C1 segment of cervical spinal cord (tissue), 14 donors: Measurements from ENCODE around the gene SUCO.
"Not testable (repeated sequence)": the region's sequence is repeated elsewhere in the genome, so short reads cannot be mapped to it uniquely, and the experiment has no call there.

Experiments
- DNase-seq, 14 donors: peaks; one replicate each; lab custom pipeline; 2025; lab: John Stamatoyannopoulos, UW

SUCO gene, protein sequence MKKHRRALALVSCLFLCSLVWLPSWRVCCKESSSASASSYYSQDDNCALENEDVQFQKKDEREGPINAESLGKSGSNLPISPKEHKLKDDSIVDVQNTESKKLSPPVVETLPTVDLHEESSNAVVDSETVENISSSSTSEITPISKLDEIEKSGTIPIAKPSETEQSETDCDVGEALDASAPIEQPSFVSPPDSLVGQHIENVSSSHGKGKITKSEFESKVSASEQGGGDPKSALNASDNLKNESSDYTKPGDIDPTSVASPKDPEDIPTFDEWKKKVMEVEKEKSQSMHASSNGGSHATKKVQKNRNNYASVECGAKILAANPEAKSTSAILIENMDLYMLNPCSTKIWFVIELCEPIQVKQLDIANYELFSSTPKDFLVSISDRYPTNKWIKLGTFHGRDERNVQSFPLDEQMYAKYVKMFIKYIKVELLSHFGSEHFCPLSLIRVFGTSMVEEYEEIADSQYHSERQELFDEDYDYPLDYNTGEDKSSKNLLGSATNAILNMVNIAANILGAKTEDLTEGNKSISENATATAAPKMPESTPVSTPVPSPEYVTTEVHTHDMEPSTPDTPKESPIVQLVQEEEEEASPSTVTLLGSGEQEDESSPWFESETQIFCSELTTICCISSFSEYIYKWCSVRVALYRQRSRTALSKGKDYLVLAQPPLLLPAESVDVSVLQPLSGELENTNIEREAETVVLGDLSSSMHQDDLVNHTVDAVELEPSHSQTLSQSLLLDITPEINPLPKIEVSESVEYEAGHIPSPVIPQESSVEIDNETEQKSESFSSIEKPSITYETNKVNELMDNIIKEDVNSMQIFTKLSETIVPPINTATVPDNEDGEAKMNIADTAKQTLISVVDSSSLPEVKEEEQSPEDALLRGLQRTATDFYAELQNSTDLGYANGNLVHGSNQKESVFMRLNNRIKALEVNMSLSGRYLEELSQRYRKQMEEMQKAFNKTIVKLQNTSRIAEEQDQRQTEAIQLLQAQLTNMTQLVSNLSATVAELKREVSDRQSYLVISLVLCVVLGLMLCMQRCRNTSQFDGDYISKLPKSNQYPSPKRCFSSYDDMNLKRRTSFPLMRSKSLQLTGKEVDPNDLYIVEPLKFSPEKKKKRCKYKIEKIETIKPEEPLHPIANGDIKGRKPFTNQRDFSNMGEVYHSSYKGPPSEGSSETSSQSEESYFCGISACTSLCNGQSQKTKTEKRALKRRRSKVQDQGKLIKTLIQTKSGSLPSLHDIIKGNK (N-terminal part only)

DNA sequence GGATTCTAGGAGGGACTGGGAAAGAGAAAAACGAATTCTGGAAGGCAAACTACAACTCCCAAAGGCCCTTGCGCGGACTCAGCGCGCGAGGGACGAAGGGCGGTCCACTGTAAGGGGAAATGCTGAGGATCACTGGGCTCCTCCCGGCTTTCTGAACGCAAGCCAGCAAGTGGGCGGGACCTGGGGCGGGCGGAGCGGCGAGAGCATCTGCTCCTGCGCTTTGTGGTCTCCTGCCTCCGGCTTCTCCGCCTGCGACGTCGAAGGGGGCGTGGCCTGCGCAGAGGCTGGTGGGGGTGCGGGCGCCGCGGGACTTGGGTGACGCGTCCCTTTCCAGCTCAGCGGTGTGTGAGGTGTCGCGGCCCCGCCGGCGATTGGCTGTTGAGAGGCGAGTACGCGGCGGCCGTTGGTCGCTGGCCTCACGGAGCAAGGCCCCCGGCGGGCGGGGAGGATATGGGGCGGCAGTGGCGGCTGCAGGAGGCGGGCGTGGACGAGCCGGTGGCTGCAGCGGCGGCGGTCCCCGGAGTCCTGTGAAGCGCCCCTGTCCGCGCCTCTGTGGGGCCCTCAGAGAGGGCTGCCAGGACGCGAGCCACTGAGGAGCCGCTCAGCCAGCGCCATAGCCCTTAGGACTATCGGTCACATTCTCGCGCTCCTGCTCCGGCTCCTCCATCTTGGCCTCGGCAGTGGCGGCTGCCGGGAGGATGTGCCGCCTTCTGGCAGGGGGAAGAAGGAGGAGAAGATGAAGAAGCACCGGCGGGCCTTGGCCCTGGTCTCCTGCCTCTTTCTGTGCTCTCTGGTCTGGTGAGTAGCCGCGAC is at the start of gene SUCO:
Gene SUCO, plus strand, starts transcription at position 451 of the 813 bp plus-strand sequence. Its CDS starts 286 bp downstream, at position 737.
- peak; percentile 93 to 100 (median 99) for DNase-seq

DNA sequence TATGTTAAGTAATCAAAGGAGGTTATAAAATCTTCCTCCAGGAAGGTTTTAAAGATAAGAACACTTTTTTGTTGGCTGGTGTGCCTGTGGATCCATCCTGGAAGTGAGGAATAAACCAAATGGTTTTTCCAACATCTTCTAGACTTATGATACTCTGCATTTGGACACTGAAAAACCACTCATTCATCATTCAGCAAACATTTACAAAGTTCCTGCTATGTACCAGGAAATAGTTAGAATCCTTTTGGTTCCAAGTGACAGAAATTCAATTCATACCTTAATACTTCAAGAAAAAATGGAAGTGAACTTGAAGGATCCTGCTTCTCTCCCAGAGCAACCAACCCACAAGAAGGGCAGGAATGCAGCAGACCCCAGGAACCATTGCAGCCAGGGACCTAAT is 49.5 kb upstream of the SUCO start:
- DNase-seq: no peak

DNA sequence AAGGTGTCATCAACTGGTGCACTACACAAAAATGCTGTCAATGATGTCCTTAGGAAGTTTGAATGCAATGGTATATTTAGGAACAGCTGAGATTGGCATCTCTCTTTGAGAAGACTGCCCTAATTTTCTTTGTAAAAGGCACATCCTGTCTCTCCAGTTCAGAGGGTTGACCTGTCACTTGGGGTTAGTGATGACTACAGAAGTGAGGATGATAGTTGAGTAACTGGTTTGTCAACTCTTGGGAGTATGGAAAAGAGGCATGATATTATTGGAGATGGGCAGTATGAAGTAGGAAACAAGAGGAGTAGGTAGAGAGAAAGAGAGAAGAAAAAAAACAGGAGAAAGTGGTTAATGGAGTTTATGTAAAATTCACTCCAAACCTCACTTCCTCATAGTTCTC is 48.7 kb upstream of the SUCO start:
- no peak for DNase-seq

DNA sequence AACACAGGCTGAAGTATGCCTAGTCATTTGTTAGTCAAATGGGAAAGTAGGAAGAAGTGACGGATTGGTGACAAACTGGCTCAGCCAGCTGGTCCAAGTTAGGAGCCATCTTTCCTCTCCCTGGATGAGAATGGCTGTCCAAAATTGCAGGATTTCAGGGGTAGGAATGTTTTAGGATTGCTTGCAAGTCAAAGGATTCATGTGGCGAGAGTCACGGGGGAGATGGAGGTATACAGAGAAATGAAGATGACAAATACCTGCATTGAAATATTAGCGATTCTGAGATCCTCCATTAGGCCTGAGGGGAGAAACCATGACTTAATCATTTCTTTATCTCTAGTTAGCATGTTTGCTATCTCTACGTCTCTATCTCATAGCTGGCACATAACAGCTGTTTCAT is 47.3 kb upstream of the SUCO start:
- DNase-seq: no peak

DNA sequence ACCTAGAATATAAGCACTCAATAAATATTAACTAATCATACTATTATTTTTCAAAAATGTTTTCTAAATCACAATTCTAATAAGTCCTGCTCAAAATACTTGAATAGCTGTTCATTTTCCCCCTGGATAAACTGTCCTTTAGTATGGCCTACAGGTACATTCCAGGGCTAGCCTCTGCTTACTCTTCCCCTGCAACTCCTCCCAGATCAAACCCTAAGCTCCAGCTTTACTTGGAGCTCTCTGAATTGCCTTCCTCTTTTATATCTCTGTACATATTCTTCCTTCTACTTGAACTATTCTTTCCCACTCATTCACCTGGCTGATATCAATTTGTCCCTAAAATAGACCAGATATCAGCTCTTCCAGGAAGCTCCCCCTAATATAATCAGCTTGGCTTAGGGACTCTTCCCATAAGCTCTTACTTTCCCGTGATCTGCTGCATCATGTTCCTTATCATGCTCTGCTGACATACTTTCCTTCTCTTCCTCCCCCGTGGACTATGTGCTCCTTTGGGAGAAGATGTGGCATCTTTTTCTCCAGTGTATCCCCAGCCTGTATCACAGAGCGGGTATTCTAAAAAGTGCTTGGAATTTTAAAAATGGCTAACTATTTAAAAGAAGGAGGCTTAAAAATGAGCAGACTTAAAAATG is 46.0 kb upstream of the SUCO start:
- no peak for DNase-seq

DNA sequence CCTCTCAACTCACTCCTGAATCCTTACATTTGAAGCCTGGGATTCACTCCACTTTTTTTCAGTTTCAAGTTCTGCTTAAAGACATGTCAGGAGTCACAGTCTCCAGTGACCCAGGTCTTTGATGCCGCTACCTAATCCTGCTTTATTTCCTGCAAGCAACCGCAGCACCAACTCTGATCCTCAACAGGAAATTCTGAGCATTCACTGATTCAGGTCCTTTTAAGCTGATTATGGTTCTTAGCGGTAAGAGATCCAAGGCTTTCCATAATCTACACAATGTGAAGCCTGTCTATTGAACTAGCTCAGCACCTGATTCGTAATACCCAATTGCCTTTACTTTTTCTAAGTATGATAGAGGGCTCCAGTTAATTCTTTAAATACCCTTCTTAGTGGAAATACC is 45.4 kb upstream of the SUCO start:
- no peak for DNase-seq

DNA sequence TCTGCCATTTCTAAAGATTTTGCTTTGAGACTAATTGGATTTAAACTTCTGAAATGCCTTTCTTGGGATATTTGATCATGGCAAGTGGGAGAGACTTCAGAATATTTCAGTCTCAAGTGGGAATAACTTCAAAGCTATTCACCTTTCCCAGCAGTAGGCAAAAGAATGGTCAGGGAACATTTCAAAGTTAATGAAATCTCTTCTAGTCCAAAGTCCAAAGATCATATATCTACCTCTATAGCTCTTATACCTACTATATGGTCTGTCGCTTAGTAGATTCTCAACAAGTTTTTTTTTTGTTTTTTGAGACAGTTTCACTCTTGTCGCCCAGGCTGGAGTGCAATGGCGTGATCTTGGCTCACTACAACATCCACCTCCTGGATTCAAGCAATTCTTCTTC is 44.6 kb upstream of the SUCO start:
- no peak for DNase-seq

DNA sequence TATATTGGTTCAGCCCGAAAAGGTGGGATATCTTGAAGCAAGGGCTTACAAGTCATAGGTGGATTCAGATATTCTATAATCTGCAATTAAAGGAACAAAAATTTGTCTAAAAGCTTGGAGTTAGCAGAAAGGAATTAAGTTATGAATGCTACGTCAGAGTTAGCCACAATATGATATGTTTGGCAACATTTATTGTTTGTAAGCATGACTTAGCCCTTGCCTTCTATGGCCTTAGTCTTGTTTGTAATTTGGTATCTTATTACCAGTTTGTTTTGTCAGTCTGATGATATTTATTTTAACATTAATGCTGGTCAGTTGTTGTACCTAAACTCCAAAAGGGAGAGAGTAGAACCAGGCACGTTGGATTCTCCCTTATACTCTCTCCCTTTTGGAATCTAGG is 43.1 kb upstream of the SUCO start:
- no peak for DNase-seq

DNA sequence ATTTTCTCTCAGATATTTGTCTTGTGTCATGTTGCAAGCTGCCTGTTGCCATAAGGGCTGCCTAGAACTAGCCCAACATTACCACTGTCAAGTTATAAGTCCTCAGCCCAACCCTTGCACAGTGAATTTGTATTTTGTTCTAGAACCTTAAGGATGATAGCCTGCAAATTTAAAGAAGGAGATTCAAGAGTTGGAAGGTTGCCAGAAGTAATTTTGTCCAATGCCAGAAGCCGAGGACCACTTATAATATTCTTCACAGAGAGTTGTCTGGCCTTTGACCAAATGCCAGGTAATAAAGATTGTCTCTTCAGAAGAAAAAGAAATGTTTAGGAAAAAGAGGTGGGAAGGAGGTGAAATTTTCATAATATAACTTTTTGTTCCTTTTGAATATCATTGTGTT is 40.5 kb upstream of the SUCO start:
- DNase-seq: no peak

DNA sequence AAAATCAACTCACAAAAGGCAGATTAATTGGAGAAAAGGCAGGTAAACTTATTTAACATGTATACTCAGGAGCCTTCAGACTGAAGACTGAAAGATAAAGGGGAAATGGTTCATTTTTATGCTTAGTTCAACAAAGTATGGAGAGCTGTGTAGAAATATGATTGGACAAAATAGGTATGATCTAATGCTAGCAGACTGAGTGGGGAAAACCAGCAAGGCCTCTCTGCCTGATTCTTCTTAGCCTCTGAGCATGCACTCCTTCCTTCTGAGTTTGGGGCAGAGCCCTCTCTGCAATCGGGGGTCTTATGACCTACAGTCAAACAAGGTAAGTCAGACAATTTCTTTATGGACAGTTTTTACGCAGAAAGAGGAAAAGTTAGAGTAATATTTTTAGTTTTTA is 38.8 kb upstream of the SUCO start:
- DNase-seq: no peak

DNA sequence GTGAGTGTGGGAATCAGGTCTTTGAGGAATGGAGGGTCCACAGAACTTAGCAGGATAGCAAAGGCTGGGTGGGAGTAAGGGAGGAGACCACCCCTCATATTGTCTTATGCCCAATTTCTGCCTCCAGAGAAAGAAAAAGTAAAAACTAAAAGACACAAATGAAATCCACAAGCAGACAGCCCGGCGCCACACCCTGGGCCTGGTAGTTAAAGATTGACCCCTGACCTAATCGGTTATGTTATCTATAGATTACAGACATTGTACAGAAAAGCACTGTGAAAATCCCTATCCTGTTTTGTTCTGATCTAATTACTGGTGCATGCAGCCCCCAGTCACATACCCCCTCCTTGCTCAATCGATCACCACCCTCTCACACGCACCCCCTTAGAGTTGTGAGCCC is 36.8 kb upstream of the SUCO start:
- DNase-seq: not testable (repeated sequence)

DNA sequence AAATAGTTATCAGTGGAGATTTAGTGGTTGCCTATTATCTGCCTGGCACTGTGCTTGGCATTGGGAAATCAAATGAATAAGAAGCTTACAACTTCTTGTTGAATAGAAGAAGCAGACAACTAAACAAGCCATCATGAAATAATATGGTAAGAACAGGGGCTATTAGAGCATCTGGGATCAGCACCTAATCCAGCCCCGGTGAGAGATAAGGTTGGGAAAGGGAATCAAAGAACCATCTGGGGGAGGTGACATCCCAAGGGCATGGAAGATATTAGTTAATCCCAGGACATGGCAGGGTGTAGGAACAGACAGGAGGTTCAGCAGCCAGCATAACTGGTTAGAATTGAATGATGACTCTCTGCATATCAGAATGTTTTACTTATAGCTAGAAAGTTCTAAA is 36.3 kb upstream of the SUCO start:
- DNase-seq: no peak

DNA sequence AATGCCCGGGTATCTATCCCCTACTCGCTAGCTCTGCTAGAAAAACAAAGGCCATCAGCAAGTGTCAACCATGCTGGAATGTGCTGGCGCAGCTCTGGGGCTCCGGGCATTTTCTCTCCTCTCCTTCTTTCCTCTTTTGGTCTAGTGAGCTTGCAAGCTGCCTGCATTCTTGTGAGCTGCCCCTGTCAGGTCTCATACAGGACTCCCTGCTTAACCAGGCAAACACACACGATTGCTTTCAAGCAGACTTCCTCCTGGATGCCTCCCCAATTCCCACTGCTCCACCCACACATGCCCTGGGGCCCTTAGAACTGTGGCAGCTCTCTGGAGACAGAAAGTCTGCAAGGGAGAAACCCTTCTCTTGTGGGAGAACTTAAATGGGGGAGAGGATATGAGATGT is 35.7 kb upstream of the SUCO start:
- no peak for DNase-seq

DNA sequence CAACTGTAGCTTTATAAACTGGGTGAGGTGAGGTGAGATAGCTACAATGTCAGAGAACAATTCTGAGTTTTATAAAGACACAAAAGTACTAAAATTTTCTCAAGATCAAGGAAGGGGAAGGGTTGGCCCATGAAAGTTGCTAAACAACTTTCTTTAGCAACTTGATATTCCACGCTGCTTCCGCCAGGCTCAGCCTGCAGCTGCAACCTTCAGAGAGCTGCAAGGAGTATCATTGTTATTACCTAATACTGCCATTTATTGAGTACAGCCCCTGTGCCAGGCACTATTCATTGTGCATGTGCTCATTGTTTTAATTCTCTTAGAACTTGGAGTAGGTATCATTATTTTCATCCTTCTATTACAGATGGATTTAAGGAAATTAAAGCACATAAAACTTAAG is 34.1 kb upstream of the SUCO start:
- DNase-seq: no peak

DNA sequence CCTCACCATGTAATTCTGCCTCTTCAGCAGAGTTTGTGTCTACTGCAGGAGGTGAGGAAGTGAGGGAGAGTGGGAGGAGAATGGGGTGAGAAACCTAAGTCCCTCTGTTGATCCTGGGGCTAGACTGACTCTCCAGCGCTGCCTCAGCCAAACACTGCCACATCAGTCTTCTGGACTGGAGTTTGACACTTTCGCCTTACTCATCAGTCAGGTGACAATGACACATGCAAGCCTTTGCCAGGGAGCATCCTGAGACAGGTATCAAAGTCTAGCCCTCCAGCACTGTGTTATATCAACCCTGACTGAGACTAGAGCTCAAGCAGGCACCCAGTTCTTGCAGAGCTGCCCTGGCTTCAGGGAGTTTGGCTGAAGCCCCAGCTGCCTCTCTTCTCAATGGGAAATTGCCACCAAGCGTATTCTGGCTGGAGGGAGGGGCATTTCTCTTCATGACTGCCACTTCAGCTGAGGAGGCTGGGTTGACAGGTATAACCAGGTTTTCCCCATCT is 33.3 kb upstream of the SUCO start:
- DNase-seq: no peak

DNA sequence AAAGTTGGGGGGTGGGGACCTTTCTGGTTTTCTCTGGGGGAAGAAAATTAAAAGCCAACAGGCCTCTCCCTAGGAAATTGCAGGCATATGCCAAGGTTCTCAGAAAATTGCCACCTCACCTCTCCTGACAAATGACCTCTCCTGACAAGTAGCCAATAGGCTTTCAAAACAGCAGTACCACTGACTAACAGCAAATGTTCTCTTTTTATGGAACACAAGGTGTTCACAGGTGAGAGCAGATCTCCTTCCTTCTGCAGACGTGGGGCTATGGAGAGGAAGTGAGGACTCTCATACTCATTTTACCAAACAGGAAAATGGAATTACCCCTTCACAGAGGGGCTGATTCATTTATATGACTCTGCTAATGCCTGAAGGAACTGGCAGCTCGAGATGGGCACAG is 32.7 kb upstream of the SUCO start:
- DNase-seq: no peak

DNA sequence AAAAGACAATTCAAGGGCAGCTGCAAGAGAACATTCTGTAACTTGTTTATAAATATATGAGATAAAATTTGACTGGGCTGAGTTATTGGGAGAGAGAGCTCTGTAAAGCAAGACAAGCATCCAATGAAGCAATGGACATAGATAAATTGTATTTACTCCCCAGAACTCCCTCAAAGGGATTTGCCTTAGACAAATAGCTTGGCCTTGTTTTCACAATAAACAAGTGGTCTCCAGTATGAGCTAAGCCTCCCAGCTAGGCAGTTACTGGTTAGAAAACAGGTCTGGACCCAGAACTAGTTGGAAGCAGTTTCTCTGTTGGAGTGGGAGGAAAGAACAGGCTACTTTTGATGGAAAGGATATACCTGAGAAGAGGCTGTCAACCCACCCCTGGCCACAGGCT is 25.2 kb upstream of the SUCO start:
- no peak for DNase-seq

DNA sequence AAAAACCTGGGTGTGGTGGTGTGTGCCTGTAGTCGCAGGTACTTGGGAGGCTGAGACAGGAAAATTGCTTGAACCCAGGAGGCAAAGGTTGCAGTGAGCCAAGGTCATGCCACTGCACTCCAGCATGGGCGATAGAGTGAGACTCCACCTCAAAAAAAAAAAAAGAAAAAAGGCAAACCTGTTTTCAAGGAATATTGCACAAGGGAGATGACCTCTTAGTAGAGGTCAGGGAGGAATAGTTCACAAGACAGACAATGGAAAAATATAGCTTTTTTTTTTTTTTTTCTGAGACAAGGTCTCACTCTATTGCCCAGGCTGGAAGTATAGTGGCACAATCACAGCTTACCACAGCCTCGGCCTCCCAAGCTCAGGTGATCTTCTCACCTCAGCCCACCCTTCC is 22.5 kb upstream of the SUCO start:
- no peak for DNase-seq

DNA sequence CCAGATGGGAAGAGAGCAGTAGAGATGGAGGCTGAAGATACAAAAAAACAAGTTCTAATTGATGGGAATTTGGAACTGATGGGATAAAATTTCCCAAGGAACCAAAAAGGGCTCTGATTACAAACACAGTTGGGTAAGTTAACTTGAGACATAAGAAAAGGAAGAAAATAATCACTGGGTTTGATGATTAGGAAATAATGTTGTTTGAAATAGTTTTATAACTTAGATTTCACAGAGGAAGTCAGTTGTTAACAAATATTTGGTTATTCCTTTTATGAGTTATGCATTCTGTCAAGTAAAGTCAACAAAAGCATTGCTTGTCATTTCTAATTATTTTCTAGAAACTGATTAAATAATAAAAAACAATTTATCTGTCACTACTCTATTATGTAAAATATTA is 20.4 kb upstream of the SUCO start:
- DNase-seq: no peak

DNA sequence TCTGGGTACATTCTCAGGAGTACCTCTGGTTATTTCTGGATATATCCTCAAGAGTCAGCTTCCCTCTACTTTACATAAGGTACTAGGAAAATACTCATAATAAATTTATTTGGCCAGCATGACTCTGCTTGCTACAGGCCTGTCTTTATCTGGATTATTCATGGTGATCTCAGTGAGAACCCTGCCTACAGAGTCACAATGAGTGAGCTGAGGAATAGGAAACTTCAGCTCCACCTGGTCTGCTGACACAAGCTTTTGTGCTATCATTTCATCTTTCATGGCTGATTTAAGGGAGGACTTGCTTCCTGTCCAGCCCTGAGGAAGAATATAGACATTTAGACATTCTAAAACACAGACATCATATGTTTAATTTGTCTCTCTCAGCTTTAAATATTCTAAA is 19.5 kb upstream of the SUCO start:
- no peak for DNase-seq

DNA sequence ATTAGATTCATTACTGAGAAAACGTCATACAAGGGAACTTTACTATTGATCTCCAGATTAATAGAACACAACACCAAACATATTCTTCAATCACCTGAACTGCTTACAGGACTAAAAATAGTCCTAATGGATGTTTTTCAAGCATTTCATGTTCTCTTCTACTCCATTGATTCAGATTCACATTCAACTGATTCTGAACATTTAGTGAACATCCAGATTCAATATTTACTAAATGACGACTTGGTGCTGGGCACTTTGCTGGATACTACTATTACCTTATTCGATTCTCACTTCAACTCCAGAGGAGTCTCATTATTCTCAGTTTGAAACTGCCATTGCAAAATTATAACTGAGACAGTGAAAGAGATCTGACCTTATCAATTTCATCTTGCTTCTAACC is 18.8 kb upstream of the SUCO start:
- no peak for DNase-seq
